IPS-NIHi11 (cell line): ENCODE results near the gene POLQ.
A peak's percentile ranks its signal among the peaks of the same experiment; 100 is the strongest.
"Not testable (repeated sequence)": the region's sequence is repeated elsewhere in the genome, so short reads cannot be mapped to it uniquely, and the experiment has no call there.

Source experiments
- DNase-seq: peaks from one replicate; pipeline ENCODE4 v3.0.0; 2012; ENCODE audit warnings: mixed read lengths, low spot score

POLQ gene

GRCh38 chr3:121508389-121508788 is 37.4 kb downstream of the POLQ start:
- DNase-seq: no peak

- no peak for DNase-seq
These were observed 40.5 kb downstream of the POLQ start for GRCh38 chr3:121505256-121505655.

DNA sequence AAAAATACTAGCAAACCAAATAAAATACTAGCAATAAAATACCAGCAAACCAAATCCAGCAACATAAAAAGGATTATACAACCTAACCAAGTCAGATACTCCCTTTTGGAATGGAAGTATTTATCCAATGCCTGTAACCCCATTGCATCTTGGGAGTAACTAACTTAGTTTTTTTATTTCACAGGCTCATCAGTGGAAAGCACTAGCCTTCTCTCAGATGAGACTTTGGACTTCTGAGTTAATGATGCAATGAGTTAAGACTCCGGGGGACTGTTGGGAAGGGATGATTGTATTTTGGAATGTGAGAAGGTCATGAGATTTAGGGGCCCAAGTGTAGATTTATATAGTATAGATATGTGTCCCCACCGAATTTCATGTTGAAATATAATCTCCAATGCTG is 41.2 kb downstream of the POLQ start:
- no peak for DNase-seq

DNA sequence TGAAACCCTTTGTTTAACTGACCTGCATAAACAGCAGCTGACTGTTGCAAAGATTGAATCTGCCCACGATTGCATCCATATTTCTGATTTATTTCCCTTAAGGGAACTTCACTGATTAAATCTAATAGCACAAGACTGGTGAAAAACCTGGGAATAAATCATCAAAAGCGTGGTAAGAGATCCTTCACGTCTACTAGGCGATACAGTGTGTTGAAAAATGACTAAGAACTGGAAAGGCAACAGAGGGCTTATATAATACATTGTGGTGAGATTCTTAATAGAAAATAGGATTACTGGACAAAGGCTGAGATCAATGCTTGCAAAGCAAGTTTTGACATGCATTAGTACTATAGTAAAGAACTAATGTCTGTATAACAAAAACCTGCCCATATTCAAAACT is 49.0 kb downstream of the POLQ start:
- DNase-seq: no peak

DNA sequence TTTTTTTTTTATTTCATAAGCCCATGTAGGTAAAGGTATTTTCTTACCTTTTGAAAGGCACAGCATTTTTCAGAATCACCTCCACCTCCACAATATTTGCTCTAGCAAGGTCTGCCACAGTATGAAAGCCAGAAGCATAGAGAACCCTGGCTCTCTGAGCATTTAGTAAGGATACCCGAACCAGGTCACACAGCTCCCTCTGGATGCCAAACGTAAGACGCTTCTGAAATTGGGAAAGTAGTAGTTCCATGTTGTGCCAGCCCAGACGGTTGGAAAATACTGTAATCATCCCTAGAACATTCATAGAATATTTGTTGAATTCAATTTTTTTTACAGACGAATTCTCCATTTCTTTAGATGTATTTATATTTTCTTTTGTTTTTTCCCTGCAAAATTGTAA is 52.4 kb downstream of the POLQ start:
- no peak for DNase-seq

DNA sequence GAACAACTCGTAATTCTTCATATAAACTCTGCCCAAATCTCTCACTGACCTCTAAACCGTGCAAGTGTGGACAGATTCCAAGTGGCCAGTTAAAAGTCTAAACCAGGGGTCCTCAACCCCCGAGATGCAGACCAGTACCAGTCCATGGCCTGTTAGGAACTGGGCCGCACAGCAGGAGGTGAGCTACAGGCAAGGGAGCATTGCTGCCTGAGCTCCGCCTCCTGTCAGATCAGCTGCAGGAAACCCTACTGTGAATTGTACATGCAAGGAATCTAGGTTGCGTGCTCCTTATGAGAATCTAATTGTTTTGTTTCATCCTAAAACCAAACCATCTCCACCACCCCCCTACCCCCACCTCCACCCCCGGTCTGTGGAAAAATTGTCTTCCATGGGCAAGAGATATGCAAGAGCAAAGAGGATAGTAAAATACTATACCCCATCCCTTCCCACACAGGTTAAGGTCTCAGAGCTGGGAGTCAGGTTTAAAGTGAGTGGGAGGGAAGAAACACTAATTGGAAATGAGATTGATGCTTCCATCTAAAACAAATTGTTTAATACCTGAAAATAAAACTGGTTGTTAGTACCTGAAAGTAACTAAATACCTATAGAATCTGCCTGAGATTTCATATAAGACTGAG is 54.0 kb downstream of the POLQ start:
- no peak for DNase-seq

DNA sequence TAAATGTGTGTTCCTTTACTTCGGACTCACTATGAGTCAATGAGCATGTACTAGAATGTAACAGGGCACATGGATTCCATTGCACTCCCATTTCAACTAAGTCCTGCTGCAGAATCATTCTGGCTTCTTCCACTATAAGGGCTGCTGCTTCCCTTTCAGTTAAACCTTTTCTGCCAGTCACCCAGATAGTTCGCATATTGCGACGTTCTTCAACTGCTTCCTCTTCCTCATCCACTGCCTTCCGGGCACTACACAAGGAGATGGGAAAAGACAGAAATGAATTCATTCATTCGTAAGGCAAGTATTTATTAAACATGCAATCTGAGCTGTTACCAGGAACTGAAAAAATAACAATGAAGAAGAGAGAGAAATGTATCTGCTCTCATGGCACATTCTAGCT is 55.6 kb downstream of the POLQ start:
- no peak for DNase-seq

- peak; percentile 7 for DNase-seq
These were observed 57.2 kb downstream of the POLQ start for GRCh38 chr3:121488628-121489027.

GRCh38 chr3:121483290-121483689 is 62.5 kb downstream of the POLQ start:
- DNase-seq: no peak

DNA sequence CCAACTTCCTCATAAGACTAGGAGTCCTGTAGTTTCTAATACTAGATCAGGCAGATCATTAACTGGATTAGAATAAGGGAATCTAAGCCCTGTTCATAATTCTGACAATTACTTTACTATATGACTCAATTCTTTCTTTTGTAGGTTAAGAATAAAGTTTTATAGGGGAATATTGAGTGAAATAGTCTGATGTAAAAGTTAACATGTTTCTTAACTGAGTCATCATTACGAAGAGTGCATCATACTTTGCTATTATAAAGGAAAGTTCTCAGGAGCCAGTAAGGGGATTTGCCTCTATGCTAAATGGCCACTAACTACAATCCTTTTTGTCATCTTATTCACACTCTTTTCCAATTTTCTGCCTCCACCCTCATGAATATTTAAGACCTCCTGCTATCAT is 63.1 kb downstream of the POLQ start:
- DNase-seq: no peak

- no peak for DNase-seq
These were observed 64.5 kb downstream of the POLQ start for GRCh38 chr3:121481106-121481880.

GRCh38 chr3:121477589-121477988 is 68.2 kb downstream of the POLQ start:
- DNase-seq: no peak

DNA sequence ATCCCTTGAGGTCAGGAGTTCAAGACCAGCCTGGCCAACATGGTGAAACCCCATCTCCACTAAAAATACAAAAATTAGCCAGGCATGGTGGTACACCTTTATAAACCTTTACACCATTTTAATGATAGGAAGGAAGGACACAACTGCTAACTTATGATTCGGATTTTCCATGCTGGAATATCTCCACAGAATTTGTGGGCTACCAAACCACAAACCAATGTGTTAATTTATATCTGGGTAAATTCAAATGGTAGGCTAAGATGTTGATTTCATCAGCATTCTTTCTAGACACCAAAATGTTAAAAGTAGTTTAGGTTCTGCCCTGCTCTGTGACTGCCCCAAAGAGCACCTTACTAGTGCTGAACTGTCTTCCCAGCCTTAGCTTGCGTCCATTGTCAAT is 72.8 kb downstream of the POLQ start:
- no peak for DNase-seq

DNA sequence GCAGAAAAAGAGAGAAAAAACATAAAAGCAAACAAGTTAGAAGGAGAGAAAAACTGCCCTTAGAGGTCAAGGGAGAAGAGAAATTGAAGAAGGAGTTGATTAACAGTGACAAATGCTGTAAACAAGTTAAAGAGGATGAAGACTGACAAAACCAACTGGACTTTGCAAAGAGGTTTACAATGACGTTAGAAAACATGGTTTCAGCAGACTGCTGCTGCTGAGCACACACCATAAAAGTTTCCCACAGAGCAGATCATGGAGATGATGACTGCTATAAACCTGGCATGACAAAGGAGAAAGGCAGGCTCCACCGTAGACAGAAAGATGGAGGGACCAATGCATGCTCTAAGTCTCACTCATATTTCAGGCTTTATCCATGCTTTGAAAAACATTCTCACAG is 78.7 kb downstream of the POLQ start:
- DNase-seq: no peak

DNA sequence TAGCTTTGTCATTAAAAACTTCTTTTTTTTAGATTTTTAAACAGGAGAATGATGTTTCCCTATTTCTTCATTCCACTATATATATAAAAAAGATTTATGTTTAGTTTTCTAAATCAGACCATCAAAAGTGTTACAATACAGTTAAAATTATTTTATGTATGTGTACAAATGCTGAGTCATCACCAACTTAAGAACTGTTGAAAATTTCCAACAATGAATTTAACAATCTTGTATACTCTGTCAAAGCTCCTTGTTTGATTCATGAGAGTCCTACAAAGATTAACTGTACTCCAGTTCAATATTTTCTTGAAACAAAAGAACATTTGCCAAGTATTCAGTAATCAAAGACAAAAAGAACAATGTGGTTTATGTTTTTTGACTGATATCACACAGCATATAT is 82.0 kb downstream of the POLQ start:
- DNase-seq: no peak

DNA sequence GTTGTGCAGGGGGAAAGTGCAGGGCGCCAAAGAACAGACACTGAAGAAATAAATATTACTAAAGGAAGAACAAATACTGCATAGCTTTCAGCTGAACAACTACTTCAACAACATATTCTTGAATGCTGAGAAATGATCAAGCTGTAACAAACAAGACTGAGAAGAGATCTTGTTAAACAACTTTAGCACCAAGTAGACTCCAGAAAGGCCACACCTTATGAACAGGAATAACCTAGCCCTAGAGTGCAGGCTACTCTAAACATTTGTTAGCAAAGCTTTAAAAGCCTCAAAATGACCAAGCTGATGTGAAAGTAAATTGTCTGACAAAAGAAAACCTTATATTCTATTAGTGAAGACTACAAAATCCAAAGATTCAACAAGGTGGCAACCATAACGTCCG is 83.2 kb downstream of the POLQ start:
- DNase-seq: no peak

GRCh38 chr3:121451752-121452151 is 94.0 kb downstream of the POLQ start:
- DNase-seq: not testable (repeated sequence)

DNA sequence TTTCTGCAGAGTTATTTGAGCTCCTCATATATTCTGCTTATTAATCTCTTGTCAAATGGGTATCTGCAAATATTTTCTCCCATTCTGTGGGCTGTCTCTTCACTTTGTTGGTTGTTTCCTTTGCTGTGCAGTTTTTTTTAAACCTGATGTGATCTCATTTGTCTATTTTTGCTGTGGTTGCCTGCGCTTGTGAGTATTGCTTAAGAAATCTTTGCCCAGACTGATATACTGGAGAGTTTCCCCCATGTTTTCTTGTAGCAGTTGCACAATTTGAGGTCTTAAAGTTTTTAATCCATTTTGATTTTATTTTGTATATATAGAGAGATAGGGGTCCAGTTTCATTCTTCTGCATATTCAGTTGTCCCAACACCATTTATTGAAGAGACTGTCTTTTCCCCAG is 102.3 kb downstream of the POLQ start:
- no peak for DNase-seq

GRCh38 chr3:121436641-121437040 is 109.1 kb downstream of the POLQ start:
- DNase-seq: no peak

- DNase-seq: no peak
These were observed 109.7 kb downstream of the POLQ start for GRCh38 chr3:121436074-121436473.

- no peak for DNase-seq
These were observed 113.9 kb downstream of the POLQ start for GRCh38 chr3:121431726-121432517.

- DNase-seq: no peak
These were observed 115.0 kb downstream of the POLQ start for GRCh38 chr3:121430664-121431215.

DNA sequence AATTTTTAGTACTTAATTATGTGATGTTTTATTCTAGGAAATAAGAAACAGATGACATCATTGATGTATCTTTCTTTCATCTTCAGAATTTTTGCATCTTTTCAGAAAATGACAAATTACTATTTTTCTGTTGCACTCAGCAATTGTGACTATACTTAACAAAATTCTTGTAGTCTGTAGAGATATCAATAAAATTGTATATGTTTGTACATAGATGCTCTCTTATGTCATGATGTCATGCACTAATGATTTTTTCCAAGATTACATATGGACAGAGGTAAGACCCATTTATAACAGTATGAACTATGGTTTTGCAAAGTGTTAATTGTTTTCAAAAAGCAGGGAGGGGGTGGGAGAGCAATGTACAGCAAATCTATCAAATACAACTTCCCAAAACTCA is 121.2 kb downstream of the POLQ start:
- DNase-seq: no peak
